HG03521 (cell line): ENCODE results near the gene FMN1.

Source experiments
- ATAC-seq: cut with Tn5 transposase; IDR thresholded peaks from one replicate; pipeline ENCODE4 v1.9.1; 2021; ENCODE audit warnings: mild to moderate bottlenecking, moderate library complexity; ENCODE audit not compliant: unreplicated experiment

Gene FMN1

DNA sequence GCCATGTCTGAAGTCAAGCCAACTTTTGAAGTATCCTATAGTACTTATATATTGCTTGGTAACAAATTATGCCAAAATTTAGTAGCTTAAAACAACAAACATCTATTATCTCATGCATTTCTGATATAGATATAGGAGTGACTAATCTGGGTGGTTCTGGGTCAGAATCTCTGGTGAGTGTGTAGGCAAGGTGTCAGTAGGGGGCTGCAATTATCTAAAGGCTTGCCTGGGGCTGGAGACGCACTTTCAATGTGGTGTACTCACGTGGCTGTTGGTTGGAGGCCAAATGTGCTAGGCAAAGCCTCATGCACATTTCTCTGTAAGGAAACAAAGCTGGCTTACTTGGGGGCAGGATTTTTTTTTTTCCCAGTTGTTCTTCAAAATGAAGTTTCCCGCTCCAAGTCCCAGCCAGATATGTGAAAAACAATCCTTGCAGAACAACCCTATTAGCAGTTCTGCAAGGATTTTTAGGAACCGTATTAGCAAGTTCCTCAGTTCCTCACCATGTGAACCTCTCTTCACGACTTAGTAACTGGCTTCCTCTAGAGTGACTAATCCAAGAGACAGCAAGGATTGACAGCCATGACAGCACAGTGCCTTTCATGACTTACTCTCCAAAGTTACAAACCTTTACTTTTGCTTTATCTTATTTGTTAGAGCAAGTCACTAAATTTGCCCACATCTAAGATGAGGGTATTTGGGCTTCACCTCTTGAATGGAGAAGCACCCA is 450.9 kb downstream of the FMN1 start:
- no peak for ATAC-seq

DNA sequence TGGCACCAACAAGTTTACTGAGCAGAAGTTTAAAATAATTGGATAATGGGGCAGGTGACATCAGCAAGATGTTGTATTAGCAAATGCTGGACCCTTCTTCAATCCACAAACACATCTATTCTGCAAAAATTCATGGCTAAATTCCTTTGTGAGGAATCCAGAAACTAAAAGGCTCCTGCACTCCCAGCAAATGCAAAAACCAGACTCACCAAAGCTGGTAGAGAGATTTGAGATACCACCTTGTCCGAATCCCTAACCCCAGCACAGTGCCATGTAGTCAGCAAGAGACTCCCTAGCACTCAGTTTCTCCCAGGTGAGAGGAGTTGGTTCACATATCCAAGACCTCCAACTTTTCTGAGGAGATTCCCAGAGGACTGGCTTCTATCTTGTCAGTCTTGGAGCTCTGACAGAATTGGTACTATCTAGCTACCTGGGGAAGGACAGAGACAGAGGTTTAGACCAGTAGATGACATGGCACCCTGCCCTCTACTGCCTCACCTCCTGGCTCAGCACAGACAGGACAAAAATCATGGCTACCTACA is 454.9 kb downstream of the FMN1 start:
- ATAC-seq: no peak

DNA sequence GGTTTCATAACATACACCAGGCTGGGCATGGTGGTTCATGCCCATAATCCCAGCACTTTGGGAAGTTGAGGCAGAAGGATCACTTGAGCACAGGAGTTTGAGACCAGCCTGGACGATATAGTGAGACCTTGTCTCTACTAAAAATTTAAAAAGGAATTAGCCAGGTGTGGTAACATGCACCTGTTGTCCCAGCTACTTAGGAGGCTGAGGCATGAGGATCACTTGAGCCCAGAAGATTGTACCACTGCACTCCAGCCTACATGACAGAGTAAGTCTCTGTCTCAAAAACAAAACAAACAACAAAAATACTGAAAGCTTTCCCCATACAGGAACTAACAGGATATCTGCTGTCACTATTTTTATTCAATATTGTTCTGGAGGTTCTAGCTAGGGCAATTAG is 455.8 kb downstream of the FMN1 start:
- ATAC-seq: no peak

DNA sequence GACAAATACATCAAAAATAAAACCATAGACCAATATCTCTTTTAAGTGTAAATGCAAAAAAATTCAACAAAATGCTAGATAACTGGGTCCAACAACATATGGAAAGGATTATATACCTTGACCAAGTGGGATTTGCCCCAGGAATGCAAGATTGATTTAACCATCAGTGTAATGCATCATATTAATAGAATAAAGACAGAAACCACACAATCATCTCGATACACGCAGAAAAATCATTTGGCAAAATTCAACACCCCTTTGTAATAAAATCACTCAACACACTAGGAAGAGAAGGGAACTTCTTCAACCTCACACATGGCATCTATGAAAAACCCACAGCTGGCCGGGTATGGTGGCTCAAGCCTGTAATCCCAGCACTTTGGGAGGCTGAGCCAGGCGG is 457.2 kb downstream of the FMN1 start:
- ATAC-seq: no peak

DNA sequence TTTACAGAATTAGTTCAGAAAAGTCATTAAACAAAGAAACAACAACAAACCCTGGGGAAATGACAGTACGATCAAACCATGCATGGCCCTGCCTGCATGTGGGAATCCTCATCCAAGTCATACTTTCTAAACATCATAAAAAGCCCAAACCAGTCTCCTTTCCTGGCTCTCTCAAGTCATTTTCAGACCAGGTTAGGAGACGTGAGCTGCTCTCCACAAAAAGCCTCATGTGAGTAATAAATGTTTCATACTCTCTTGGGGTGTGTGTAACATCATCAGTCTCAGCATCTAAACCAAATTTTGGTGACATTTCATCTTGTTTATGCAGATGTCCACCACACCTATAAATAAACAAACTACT is 457.8 kb downstream of the FMN1 start:
- no peak for ATAC-seq

DNA sequence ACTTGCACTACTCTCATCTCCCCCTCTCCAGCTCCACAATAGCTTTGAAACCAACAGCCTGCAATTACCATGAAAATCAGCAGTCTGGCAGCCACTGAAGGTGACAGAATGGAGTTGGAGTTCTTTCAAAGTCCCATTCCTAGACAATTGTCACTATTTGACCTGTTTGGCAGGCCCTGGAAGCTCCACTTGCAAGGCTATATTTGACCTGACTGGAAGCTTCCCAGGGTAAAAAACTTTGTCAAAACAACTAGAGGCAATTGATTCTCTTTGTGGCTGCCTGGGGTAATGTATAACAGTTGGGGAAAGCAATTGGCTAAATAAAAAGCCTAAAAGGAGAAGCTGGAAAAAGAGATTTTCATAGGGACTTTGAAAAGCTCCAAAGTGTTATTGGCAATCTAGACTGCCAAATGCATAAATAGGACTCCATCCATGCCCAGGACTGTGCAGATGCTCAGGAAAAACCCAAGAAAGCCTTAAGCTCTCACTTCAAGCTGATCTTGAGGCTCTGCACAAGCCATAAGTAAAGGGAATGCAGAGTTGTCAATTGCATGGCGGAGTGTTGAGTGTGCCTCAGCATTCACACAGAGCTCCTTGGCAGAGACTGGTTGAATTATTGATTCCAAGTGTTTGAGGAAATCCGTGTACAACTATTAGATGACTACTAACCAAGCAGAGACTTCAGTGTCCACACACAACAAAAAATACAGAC is 458.4 kb downstream of the FMN1 start:
- no peak for ATAC-seq

DNA sequence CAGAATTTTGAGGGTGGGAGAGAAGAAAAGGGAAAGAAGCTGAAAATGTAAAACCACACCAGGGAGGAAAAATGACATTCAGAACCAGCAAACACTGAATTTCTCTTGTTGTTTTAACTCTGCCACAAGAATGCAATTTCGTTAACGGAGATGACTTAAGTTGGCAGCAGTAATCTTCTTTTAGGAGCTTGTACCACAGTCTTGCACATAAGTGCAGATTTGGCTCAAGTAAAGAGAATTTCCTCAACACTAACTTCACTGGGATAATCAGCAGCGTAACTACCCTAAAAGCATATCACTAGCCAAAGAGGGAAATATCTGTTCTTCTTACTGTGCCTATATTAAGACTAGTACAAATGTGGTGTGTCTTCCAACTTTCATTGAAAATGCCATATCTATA is 461.2 kb downstream of the FMN1 start:
- no peak for ATAC-seq

DNA sequence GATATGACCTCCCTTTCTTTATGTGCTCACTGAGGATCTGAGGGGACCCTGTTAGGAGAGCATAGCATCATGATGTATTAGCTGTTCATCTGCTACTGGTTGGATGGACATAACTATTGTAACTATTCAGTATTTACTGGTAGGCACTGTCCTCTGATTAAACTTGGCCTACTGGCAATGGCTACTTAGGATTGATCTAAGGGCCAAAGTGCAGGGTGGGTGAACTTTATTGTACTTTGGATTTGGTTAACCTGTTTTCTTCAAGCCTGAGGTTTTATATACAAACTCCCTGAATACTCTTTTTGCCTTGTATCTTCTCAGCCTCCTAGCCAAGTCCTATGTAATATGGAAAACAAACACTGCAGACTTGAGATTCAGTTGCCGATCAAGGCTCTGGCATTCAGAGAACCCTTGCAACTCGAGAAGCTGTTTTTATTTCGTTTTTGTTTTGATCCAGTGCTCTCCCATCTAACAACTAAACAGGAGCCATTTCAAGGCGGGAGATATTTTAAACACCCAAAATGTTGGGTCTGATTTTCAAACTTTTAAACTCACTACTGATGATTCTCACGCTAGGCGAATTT is 461.8 kb downstream of the FMN1 start:
- ATAC-seq: no peak

DNA sequence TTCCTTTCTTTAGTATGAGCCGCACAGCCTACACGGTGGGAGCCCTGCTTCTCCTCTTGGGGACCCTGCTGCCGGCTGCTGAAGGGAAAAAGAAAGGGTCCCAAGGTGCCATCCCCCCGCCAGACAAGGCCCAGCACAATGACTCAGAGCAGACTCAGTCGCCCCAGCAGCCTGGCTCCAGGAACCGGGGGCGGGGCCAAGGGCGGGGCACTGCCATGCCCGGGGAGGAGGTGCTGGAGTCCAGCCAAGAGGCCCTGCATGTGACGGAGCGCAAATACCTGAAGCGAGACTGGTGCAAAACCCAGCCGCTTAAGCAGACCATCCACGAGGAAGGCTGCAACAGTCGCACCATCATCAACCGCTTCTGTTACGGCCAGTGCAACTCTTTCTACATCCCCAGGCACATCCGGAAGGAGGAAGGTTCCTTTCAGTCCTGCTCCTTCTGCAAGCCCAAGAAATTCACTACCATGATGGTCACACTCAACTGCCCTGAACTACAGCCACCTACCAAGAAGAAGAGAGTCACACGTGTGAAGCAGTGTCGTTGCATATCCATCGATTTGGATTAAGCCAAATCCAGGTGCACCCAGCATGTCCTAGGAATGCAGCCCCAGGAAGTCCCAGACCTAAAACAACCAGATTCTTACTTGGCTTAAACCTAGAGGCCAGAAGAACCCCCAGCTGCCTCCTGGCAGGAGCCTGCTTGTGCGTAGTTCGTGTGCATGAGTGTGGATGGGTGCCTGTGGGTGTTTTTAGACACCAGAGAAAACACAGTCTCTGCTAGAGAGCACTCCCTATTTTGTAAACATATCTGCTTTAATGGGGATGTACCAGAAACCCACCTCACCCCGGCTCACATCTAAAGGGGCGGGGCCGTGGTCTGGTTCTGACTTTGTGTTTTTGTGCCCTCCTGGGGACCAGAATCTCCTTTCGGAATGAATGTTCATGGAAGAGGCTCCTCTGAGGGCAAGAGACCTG is 463.5 kb downstream of the FMN1 start:
- ATAC-seq: no peak

DNA sequence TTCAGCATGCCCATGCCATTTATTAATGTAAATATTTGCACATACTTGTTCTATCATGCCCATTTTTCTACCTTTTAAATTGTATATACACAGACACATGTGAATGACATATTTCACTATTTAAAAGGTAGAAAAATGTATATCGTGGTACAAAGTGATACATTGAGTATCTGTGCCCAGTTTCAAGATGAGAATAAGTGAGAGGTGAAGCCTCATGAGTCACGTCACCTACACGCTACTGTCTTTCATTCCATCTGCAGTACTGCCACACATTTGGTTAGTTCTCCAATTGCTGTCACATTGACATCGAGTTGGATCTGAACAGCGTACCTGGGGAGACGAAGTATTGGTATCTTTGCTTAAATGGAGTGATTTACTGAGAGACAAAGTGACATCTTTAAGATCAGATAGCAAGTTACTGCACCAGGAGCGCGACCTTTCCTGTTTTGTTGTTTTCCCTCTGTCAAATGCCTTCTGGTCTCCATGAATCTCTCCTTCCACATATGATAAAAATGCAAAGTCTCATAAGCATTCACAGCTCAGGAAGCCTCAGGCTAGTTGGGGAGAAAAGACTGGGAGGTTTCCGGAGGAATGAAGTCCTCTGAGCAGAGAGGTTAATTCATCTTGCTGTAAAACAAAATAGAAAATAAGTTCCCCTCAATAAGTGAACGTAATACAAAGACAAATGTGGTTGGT is 464.7 kb downstream of the FMN1 start:
- ATAC-seq: no peak

DNA sequence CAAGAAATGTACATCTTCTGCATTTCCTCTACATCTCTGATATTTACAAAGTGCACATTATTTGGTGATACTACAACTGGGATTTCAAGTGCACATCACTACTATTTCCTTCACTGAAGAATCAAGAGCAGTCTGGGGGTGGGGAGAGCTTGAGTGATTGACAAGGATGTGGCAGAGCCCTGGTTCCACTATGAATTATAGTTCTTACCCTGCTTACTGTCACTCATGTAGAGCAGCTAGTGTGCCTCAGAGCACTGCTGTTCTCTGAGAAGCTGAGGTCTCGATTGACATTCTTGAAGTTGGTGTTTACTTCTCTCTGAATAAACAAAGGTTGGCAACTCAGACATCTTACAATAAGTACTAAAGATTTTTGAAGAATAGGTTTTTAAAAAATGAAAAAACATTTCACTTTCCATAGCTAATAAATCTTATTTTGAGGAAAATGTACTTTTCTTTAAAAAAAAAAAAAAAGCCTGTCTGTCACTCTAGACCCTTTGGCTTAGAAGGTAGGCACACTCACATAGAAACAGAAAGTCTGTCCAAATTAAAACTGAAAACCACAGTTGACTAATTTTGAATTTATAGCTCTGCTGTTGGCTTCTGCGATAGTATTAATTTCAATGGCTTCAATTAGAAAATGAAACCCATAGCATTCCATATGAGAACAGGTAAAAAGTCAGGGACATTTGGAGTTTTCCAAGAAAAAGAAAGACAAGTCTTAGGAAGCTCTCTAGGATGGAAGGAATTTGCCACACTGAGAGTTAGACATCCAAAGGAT is 471.2 kb downstream of the FMN1 start:
- peak; percentile 78 for ATAC-seq

DNA sequence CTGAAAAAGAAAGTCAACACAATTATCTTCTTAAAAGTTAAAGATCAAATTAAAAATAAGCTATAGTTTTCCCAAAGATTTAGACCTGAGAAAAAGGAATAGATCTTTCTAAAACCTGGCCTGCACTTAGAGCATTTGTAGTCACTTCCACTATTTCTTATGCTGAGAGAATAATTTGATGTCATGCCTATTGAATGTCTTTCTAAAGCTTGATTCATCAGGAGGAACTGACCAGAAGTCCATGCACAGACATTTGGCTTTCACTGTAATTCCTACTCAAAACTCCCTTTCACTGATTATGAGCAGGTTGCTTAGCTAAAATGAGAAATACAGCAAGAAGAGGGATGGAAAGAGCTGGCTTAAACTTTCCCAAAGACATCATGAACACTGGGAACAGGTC is 472.4 kb downstream of the FMN1 start:
- no peak for ATAC-seq

DNA sequence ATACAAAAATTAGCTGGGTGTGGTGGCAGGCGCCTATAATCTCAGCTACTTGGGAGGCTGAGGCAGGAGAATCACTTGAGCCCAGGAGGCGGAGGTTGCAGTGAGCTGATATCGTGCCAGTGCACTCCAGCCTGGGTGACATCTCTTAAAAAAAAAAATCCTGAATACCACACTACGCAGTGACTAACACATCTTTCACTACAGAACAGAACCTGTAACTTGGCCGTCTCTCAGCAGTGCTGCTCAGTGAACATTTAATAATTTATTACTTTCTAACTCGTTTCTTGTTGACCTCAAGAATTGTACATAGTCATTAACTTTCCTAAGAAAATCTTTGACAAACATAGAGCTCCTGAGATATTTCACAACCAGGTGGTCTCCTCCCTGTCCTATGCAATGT is 472.9 kb downstream of the FMN1 start:
- ATAC-seq: no peak

DNA sequence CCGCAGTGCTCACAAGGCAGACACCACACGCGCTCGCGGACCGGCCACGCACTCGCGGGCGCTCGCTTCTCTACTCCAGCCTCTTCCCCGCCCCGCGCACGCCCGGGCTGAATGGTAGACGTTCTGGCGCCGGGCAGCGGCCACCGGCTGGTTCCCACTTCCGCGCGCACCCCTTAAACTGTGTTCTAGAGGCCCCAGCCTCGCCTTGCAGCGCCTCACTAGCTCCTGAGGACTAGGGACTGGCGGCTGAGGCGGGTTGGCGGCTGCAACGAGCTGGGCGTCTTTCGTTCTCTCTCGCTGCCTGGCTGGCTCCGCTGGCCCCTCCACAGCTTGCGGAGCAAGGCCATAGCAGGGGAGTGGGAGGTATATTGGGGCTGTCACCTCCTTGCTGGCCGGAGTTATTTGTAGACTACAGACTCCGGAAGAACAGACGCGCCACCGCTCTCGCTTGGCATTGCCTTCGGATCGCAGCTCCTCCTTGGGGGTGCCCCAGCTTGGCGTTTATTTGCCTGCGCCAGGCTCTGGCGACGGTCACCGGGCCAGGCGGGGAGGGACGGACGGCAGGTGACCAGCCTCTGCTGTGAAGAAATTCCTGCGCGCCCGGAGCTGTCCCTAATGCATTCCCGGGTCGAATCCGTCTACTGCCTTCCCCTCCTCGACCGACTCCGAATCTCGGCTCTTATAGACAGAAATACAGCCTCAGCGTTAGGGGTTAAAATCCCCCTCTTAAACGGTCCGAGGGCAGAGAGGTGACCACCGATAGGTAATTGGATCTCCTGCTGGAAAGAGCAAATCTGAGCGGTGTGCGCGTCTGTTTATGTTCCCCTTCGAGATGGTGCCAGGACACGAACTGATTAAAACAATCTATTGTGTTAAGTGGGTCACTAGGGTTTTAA is 475.4 kb downstream of the FMN1 start:
- ATAC-seq: no peak

DNA sequence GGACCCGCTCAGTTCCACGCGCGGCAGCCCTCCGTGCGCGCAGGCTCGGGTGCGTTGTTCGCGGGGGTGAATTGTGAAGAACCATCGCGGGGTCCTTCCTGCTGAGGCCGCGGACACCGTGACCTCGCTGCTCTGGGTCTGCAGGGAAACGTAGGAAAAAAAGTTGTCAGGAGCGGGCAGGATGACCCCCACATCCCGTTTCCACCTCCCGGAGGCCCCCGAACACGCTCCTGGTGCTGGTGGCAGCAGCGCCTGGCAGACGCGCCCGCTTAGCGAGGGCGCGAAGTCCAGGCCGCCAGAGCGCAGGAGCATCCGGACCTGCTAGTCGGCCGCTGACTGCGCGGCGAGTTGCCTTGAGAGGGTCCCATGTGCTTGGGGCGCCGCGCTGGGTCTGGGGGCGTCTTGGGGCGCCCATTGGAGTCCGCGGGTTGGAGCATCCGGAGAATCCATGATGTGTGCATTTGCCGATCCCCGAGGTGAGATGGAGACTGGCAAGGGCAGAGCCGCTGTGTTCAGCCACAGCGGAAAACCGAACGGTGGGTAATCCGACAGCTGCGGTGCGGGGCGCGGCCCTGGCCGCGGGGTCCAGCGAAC is 476.2 kb downstream of the FMN1 start:
- ATAC-seq: no peak

DNA sequence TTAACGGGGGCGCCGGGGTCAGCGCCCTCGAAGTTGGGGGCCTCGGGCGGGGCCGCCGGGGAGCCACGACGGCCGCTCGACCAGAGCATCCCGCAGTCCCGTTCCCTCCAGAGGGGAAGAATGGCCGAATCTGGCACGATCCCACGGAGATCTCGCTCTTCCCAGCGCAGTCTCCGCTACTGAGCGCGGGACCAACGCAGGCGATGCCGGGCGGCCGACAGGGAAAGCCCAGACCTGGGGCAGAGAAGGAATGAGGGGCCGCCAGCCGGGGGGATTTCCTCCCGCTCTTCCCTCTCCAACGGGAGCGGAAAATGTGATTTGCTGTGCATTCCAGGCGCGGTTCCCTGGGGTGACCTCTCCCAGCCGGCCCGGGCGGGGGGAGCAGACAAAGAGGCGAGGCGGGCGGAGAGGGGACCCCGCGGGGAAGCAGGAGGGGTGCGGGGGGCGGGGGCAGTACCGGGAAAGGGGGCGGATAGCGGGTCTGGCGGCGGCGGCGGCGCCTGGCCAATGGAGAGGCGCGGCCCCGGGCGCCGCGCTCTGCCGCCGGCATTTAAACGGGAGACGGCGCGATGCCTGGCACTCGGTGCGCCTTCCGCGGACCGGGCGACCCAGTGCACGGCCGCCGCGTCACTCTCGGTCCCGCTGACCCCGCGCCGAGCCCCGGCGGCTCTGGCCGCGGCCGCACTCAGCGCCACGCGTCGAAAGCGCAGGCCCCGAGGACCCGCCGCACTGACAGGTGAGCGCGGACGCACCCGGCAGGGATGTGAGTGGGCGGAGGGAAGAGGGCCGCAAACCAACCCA is 476.9 kb downstream of the FMN1 start, which contains the start of gene GREM1:
Gene GREM1, plus strand, starts transcription at position 579 of the 801 bp plus-strand sequence. CDS start 12,687 bp downstream, outside the sequence.
- no peak for ATAC-seq

DNA sequence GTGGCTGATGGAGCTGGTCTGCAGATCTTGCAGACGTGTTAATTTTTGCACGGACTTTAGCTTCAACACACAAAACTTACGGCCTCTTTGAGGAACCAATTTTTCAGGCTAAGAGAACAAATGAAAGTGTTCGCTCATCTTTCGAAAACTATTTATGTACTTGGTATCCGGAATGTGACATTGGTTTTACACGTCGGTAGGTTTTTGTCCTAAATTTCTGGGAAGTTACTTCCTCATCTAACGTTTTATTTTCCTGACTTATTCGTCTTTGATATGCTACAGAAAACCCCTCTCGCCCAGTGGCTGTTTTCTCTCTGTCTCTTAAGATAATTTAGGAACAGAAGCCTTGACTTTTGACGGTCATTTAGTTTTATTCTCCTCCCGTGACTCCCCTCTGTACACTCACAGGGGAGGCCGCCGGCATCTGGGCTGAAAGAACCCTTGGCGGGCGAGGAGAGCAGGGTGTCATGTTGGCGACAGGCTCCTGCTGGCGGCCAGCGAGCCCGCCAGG is 477.5 kb downstream of the FMN1 start:
- ATAC-seq: no peak
